Activated B cell treated with CpG ODN at 0.5 μM for 24 hours (primary cell): ENCODE data around the gene TBATA. TPM values are rescaled to one million over a fixed set of nuclear protein-coding genes. Genes with fewer than 3 reads are reported as not detected.
A peak's percentile ranks its signal among the peaks of the same experiment; 100 is the strongest.

Experiments used
- ATAC-seq: fragments of 200-7000 bp; cut with Tn5 transposase; one replicate; pipeline ENCODE4 v1.10.0; 2021; ENCODE audit warnings: low read depth, mild to moderate bottlenecking, moderate library complexity
- CTCF ChIA-PET: fragments of 350-600 bp; sonication (Branson Sonifier 250); formaldehyde crosslinking; loops from one replicate; lab custom pipeline; 2021; ENCODE audit warnings: antibody characterized with exemption; lab: Charles Lee
- POLR2A ChIA-PET: fragments of 350-600 bp; sonication (Branson Sonifier 250); formaldehyde crosslinking; loops from one replicate; lab custom pipeline; 2021; ENCODE audit warnings: antibody characterized with exemption; lab: Charles Lee
- DNase-seq: peaks from one replicate; pipeline ENCODE4 v3.0.0; 2022
- H3K27ac Mint-ChIP-seq: one replicate; pipeline ENCODE4 v1.8.0; 2020; ENCODE audit warnings: mixed read lengths
- H3K27me3 Mint-ChIP-seq: one replicate; pipeline ENCODE4 v1.8.0; 2021; ENCODE audit warnings: mixed read lengths
- H3K36me3 Mint-ChIP-seq: one replicate; pipeline ENCODE4 v1.8.0; 2021; ENCODE audit warnings: low read depth, mixed read lengths
- H3K4me1 Mint-ChIP-seq: one replicate; pipeline ENCODE4 v1.8.0; 2021; ENCODE audit warnings: mixed read lengths
- H3K4me3 Mint-ChIP-seq: one replicate; pipeline ENCODE4 v1.8.0; 2020; ENCODE audit warnings: mild to moderate bottlenecking, mixed read lengths
- H3K9me3 Mint-ChIP-seq: one replicate; pipeline ENCODE4 v1.8.0; 2020; ENCODE audit warnings: mixed read lengths
- intact Hi-C: fragments of 100-400 bp; cut with micrococcal nuclease; formaldehyde crosslinking; loops from one replicate; pipeline ENCODE4 v1.15.1; 2024
- total RNA-seq: library from RNA; stranded (reverse); gene quantifications from 2 replicates; pipeline ENCODE4 v1.2.3, GENCODE V29; 2022
- TF ChIP-seq, protein P1 (sequence below): fragments of 200-600 bp; IDR thresholded peaks from one replicate; pipeline ENCODE4 v1.8.0; 2022; ENCODE audit warnings: antibody characterized with exemption, mild to moderate bottlenecking

TBATA gene
- total RNA-seq, 1 donor from 2014 or later = not detected

DNA sequence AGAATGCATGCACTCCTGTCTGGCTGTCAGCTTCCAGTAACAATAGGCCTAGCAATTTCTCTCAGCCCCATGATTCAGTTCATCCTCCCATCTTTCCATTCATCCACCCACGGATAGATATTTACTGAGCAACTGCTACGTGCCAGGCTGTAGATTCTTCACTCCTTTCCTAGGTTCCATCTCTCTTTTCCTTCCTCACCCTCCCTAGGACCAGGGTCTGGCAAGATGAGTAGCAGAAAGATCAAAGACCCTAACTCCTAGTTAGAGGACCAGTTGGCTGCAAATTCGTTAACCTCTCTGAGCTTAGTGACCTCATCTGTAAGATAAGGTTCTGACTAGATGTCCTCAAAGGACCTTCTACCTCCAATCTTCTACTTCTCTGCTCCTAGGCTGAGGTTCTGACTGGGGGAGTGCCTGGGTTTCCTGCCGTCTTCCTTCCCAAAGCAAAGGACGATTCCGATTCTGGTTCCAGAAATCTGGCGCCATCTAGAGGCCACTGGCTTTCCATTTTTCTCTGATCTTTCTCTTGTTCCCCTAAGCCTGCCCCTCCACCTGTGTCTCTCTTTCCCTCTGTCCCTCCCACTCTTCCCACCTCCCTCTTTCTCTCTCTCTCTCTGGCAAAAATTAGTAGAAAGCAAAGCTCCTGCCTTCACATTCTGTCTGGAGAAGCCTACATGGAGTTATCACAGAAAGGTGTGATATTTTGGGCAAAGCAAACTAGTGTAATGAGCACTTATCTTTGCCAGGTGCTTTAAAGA lies 26.2 kb downstream of the TBATA start:
- no peak overlapping the region for H3K4me3 Mint-ChIP-seq
- ATAC-seq (peak; percentile 34), DNase-seq (no peak)
- H3K9me3 Mint-ChIP-seq = no peaks in the 10 kb centered on the region
- peaks cover 6% of the 10 kb centered on the region for H3K27me3 Mint-ChIP-seq
- intact Hi-C loops = loop anchor here (1.0 to 2.0 kb wide), 4 partner anchors 121 to 298 kb away; no protein-coding TSS in a partner anchor
- POLR2A ChIA-PET = no interaction called here
- H3K27ac Mint-ChIP-seq = no peak overlapping the region
- H3K36me3 Mint-ChIP-seq = no peaks in the 10 kb centered on the region
- TF ChIP-seq, protein P1, sequence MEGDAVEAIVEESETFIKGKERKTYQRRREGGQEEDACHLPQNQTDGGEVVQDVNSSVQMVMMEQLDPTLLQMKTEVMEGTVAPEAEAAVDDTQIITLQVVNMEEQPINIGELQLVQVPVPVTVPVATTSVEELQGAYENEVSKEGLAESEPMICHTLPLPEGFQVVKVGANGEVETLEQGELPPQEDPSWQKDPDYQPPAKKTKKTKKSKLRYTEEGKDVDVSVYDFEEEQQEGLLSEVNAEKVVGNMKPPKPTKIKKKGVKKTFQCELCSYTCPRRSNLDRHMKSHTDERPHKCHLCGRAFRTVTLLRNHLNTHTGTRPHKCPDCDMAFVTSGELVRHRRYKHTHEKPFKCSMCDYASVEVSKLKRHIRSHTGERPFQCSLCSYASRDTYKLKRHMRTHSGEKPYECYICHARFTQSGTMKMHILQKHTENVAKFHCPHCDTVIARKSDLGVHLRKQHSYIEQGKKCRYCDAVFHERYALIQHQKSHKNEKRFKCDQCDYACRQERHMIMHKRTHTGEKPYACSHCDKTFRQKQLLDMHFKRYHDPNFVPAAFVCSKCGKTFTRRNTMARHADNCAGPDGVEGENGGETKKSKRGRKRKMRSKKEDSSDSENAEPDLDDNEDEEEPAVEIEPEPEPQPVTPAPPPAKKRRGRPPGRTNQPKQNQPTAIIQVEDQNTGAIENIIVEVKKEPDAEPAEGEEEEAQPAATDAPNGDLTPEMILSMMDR = peak; percentile 23
- CTCF ChIA-PET = interaction anchor here (0.8 to 3.3 kb wide), 4 partner anchors 200 to 297 kb away, joined by 3 to 31 read pairs (median 8); no protein-coding TSS in a partner anchor
- H3K4me1 Mint-ChIP-seq = no peaks in the 10 kb centered on the region

DNA sequence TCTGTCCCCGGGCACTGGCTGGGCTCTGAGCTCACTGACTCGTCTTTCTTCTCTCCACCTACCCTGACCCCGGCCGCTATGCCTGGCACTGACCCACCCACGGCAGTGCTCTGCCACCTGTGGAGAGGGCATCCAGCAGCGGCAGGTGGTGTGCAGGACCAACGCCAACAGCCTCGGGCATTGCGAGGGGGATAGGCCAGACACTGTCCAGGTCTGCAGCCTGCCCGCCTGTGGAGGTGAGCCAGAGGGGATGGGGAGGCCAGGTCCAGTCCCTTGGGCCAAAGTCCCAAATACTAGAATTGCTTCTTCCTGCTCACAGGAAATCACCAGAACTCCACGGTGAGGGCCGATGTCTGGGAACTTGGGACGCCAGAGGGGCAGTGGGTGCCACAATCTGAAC lies 27.3 kb downstream of the TBATA start:
- Mint-ChIP-seq H3K4me1 (no peaks in the 10 kb centered on the region), H3K27ac (no peak overlapping the region), H3K36me3 (no peaks in the 10 kb centered on the region), H3K9me3 (no peaks in the 10 kb centered on the region), H3K4me3 (no peak overlapping the region), H3K27me3 (peaks cover 6% of the 10 kb centered on the region)
- TF ChIP-seq, protein P1 = no peak
- ATAC-seq = no peak
- CTCF ChIA-PET = interaction anchor here (1.2 to 3.3 kb wide), 4 partner anchors 208 to 536 kb away, joined by 3 to 31 read pairs (median 7); no protein-coding TSS in a partner anchor
- POLR2A ChIA-PET = no interaction called here
- intact Hi-C loops = loop anchor here (2.0 kb wide), 1 partner anchor 199 kb away; no protein-coding TSS in a partner anchor
- no peak for DNase-seq

DNA sequence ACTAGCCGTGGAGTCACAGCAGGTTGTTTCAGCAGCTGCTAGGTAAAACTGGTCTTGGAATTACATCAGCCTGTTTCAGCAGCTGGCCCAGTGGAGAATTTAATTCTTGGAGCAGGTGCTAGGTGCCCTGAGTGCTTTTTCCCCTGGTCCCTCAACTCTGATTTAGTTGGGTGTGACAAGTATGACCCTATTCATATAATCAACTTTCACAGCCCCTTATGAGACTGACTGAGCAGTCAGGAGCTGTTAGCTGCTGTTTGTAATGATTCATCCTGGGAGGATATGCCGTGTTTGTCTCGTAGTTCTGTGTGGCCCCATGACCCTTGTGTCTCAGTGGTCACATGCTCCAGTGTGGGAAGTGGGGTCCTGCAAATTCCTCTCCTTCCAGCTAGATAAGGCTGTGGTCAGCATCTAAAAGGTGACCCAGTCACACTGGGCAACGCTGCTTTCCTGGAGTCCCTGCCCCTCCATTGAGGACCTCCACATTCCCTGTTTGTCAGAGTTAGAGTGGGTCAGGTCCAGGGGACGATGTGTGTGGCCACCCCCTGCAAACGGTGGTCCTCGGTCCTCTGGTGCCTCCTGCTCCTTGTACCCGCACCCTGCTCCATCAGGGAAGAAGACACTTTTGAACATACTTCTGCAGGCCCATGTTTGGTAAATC lies 28.3 kb downstream of the TBATA start:
- peaks cover 6% of the 10 kb centered on the region for H3K27me3 Mint-ChIP-seq
- H3K4me3 Mint-ChIP-seq = no peak overlapping the region
- DNase-seq (no peak), ATAC-seq (no peak)
- CTCF ChIA-PET = interaction anchor here (0.6 to 1.4 kb wide), 4 partner anchors 13 to 535 kb away, joined by 3 to 6 read pairs (median 4); no protein-coding TSS in a partner anchor
- H3K4me1 Mint-ChIP-seq = no peaks in the 10 kb centered on the region
- no peaks in the 10 kb centered on the region for H3K9me3 Mint-ChIP-seq
- H3K36me3 Mint-ChIP-seq = no peaks in the 10 kb centered on the region
- no peak overlapping the region for H3K27ac Mint-ChIP-seq
- intact Hi-C loops = no loop called here
- POLR2A ChIA-PET = no interaction called here
- TF ChIP-seq, protein P1 = no peak

DNA sequence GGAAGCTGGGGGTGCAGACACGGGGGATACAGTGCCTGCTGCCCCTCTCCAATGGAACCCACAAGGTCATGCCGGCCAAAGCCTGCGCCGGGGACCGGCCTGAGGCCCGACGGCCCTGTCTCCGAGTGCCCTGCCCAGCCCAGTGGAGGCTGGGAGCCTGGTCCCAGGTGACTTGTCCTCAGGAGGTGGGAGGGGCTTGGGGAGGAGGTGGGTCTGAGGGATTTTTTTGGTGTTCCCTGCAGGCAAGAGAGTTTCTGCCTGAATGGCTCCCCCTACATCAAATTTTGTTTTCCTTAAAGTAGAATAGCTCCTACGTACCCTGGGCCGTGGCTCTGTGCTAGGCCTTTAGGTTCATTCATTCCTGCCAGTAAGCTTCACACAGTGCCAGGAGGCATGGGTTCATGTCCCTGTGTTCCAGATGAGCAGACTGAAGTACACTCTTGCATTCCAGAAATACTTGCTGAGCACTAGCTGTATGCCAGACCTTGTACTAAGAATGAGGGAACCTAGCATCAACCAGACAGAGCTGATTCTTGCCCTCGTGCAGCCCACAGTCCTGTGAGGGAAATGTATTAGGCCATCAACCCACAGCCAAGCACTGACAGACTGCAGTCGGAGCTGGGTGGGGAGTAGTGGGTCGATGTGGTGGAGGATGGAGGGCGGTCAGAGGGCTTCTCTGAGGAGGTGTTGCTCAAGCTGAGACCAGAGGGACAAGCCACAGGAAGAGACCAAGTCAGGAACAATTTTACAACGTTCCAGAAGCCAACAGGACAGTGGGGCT lies 31.1 kb downstream of the TBATA start:
- intact Hi-C loops = no loop called here
- no peak overlapping the region for H3K27ac Mint-ChIP-seq
- no peaks in the 10 kb centered on the region for H3K36me3 Mint-ChIP-seq
- H3K4me1 Mint-ChIP-seq = no peaks in the 10 kb centered on the region
- POLR2A ChIA-PET = no interaction called here
- H3K27me3 Mint-ChIP-seq = peaks cover 4% of the 10 kb centered on the region
- ATAC-seq = no peak
- no peaks in the 10 kb centered on the region for H3K9me3 Mint-ChIP-seq
- TF ChIP-seq, protein P1 = no peak
- H3K4me3 Mint-ChIP-seq = no peak overlapping the region
- CTCF ChIA-PET = interaction anchor here (1.2 kb wide), 1 partner anchor 293 kb away, joined by 7 read pairs; no protein-coding TSS in a partner anchor
- no peak for DNase-seq
